ENCODE measurements around the gene KIAA1217. TPM values are rescaled to one million over a fixed set of nuclear protein-coding genes. Genes with fewer than 3 reads are reported as not detected.

The KIAA1217 gene
- total and polyA plus RNA-seq, 2 of the 8 experiments (the other 6 are each of a cell fraction or from before 2014, with no cell fraction given): 4.5 to 15.6 TPM

DNA sequence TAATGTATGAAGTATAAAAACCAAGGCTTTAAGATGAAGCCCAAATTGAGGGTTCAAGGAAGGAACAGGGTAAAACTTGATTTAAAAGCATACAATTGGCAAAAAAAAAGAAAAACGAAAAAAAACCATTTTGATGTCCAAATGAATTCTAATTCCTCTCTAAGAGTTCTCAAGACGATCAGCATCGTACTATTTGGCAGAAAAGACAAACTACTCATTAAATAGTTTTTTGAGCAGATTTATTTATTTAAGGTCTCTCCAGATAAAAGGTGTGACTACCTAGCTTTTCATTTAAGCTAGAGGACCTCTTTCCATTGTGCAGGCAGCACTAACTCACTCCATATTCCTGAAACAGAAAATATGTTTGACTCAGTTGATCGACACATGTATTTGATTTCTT is 245.0 kb downstream of the KIAA1217 start:
- H3K9me3 ChIP-seq (ENCODE audit: insufficient read depth in 2 of 2, low read depth in 1 of 2, low read length in 1 of 2): no peaks in the 10 kb centered on the region
- no peaks in the 10 kb centered on the region for H3K27me3 ChIP-seq (replicated peaks in 1 of 4; ENCODE audit: control insufficient read depth in 3 of 4, extremely low read depth in 1 of 4, insufficient read depth in 3 of 4, low read length in 3 of 4)
- no peak overlapping the region for H2BK5ac ChIP-seq (ENCODE audit: low read depth, low read length)
- no peak overlapping the region for H2BK120ac ChIP-seq (replicated peaks; ENCODE audit: low read depth, low read length)
- FAIRE-seq (no peak), DNase-seq (ENCODE audit: low read depth in 1 of 2, low spot score in 2 of 2) (no peak)
- H3K14ac ChIP-seq (ENCODE audit: insufficient read length): no peak overlapping the region
- H4K20me1 ChIP-seq (replicated peaks in 1 of 2; ENCODE audit: control insufficient read depth in 1 of 2, insufficient read depth in 2 of 2, low read length in 2 of 2): peaks cover 0 to 3% of the 10 kb centered on the region in 2 experiments
- H4K5ac ChIP-seq (ENCODE audit: insufficient read length, low read depth, low read length): no peak overlapping the region
- no peak overlapping the region for H3K4me3 ChIP-seq (ENCODE audit: extremely low read depth in 1 of 4, insufficient read depth in 2 of 4, low read depth in 3 of 4, low read length in 4 of 4)
- H2BK12ac ChIP-seq (ENCODE audit: low read depth, low read length): no peak overlapping the region
- no peak overlapping the region for H2BK20ac ChIP-seq (ENCODE audit: low read length)
- H3K79me2 ChIP-seq (ENCODE audit: control insufficient read depth in 1 of 2, insufficient read depth in 2 of 2, low read length in 2 of 2): no peaks in the 10 kb centered on the region
- H3K56ac ChIP-seq (replicated peaks; ENCODE audit: insufficient read length, low read depth, low read length): no peak overlapping the region
- WGBS, 2 experiments (ENCODE audit: extremely low coverage in 1 of 2, insufficient coverage in 1 of 2, insufficient read length in 1 of 2, insufficient replicate concordance in 2 of 2, low coverage in 1 of 2, low lambda C conversion rate in 2 of 2, missing lambda C conversion rate in 1 of 2): 71% methylated on average over 4 of the region's 4 CpGs; no CpG with 5 or more reads in 1 of the 2 experiments
- no peaks in the 10 kb centered on the region for H3K23me2 ChIP-seq (ENCODE audit: low read depth, low read length)
- H3K23ac ChIP-seq (ENCODE audit: insufficient read length): no peak overlapping the region
- H3K4me1 ChIP-seq (replicated peaks in 1 of 4; ENCODE audit: control insufficient read depth in 3 of 4, insufficient read depth in 4 of 4, low read length in 3 of 4): peaks cover 0 to 12% (median 6%) of the 10 kb centered on the region in 4 experiments; a peak in 5 of 7 replicates
- H3K4me2 ChIP-seq (ENCODE audit: insufficient read depth in 1 of 2, low read depth in 2 of 2, low read length in 2 of 2): no peak overlapping the region
- H3K36me3 ChIP-seq (ENCODE audit: control insufficient read depth in 2 of 4, insufficient read depth in 4 of 4, low read length in 3 of 4): no peaks in the 10 kb centered on the region
- no peaks in the 10 kb centered on the region for H3K79me1 ChIP-seq (ENCODE audit: low read depth, low read length)
- H4K91ac ChIP-seq (replicated peaks; ENCODE audit: insufficient read length, low read length): no peak overlapping the region
- H3K27ac ChIP-seq (ENCODE audit: low read depth, low read length): no peak overlapping the region
- H3K9ac ChIP-seq (replicated peaks in 1 of 4; ENCODE audit: extremely low read depth in 1 of 4, low read depth in 3 of 4, low read length in 3 of 4): no peak overlapping the region
- ChIA-PET CTCF (ENCODE audit: partially characterized antibody) (interaction anchor here (0.7 to 1.3 kb wide), 2 partner anchors 15 to 103 kb away, joined by 3 read pairs; no protein-coding TSS in a partner anchor), POLR2A (ENCODE audit: partially characterized antibody) (no interaction called here)
- no peak overlapping the region for H3K4ac ChIP-seq (replicated peaks; ENCODE audit: insufficient read length, low read depth, low read length)
- no peak overlapping the region for H3K18ac ChIP-seq (ENCODE audit: extremely low read depth, low read length)
- no peak overlapping the region for H4K8ac ChIP-seq (ENCODE audit: extremely low read depth, insufficient read depth, low read length)
- no peak overlapping the region for H2AK5ac ChIP-seq (ENCODE audit: low read depth, low read length)
- no peak overlapping the region for H2BK15ac ChIP-seq (ENCODE audit: low read length)
- no peak overlapping the region for H2AFZ ChIP-seq (ENCODE audit: low read length)
- TF ChIP-seq HDAC2 (IDR thresholded peaks at IDR 0.05; ENCODE audit: borderline replicate concordance in 1 of 2, low read depth in 2 of 2, low read length in 2 of 2) (no peak), RBBP5 (IDR thresholded peaks at IDR 0.05; ENCODE audit: borderline replicate concordance, low read depth, low read length) (no peak), SAP30 (IDR thresholded peaks at IDR 0.05; ENCODE audit: insufficient read depth, insufficient replicate concordance, low read length) (no peak), TBP (IDR thresholded peaks at IDR 0.05; ENCODE audit: low read depth, low read length) (no peak), RXRA (IDR thresholded peaks at IDR 0.05; ENCODE audit: insufficient read depth, low read depth, low read length) (no peak), GABPA (IDR thresholded peaks at IDR 0.05; ENCODE audit: borderline replicate concordance, insufficient read depth, low read length) (no peak)
- TF ChIP-seq, protein P1, sequence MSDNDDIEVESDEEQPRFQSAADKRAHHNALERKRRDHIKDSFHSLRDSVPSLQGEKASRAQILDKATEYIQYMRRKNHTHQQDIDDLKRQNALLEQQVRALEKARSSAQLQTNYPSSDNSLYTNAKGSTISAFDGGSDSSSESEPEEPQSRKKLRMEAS (IDR thresholded peaks at IDR 0.05): no peak
- TF ChIP-seq, protein P2, sequence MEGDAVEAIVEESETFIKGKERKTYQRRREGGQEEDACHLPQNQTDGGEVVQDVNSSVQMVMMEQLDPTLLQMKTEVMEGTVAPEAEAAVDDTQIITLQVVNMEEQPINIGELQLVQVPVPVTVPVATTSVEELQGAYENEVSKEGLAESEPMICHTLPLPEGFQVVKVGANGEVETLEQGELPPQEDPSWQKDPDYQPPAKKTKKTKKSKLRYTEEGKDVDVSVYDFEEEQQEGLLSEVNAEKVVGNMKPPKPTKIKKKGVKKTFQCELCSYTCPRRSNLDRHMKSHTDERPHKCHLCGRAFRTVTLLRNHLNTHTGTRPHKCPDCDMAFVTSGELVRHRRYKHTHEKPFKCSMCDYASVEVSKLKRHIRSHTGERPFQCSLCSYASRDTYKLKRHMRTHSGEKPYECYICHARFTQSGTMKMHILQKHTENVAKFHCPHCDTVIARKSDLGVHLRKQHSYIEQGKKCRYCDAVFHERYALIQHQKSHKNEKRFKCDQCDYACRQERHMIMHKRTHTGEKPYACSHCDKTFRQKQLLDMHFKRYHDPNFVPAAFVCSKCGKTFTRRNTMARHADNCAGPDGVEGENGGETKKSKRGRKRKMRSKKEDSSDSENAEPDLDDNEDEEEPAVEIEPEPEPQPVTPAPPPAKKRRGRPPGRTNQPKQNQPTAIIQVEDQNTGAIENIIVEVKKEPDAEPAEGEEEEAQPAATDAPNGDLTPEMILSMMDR (IDR thresholded peaks at IDR 0.05; ENCODE audit: control extremely low read depth in 1 of 3, insufficient read depth in 1 of 3, low read depth in 1 of 3, low read length in 3 of 3): no peak
- TF ChIP-seq, protein P3, sequence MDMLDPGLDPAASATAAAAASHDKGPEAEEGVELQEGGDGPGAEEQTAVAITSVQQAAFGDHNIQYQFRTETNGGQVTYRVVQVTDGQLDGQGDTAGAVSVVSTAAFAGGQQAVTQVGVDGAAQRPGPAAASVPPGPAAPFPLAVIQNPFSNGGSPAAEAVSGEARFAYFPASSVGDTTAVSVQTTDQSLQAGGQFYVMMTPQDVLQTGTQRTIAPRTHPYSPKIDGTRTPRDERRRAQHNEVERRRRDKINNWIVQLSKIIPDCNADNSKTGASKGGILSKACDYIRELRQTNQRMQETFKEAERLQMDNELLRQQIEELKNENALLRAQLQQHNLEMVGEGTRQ (IDR thresholded peaks at IDR 0.05; ENCODE audit: low read length): no peak

Measured in H1 (cell line).